Cerebellar nuclear complex (tissue), 1 donor: ENCODE data around the gene SPRYD4.
"Not testable (repeated sequence)": the region's sequence is repeated elsewhere in the genome, so short reads cannot be mapped to it uniquely, and the experiment has no call there.

Experiments
- DNase-seq, 2 experiments: peaks; one replicate each; lab custom pipeline; 2025; lab: John Stamatoyannopoulos, UW

Gene SPRYD4

GRCh38 chr12:56476972-56477432 is 8.6 kb downstream of the SPRYD4 start:
- no peak for DNase-seq

- DNase-seq = no peak
Observed at GRCh38 chr12:56477521-56478225, 9.3 kb downstream of the SPRYD4 start.

GRCh38 chr12:56479625-56480024 is 11.2 kb downstream of the SPRYD4 start:
- DNase-seq = no peak

GRCh38 chr12:56484566-56484965 is 16.2 kb downstream of the SPRYD4 start:
- DNase-seq = no peak

GRCh38 chr12:56486694-56487093 is 18.3 kb downstream of the SPRYD4 start:
- DNase-seq = no peak

- peak in 1 of 2 experiments; percentile 14 for DNase-seq
Observed at GRCh38 chr12:56487448-56488040, 19.2 kb downstream of the SPRYD4 start.

- peak; percentile 73 to 80 for DNase-seq
Observed at GRCh38 chr12:56488041-56488955, 19.9 kb downstream of the SPRYD4 start, which contains the start of gene GLS2. TSS of gene GLS2 (minus strand) at chr12:56488161. CDS start at chr12:56488118, 43 bp downstream.

GRCh38 chr12:56490360-56490759 is 22.0 kb downstream of the SPRYD4 start:
- DNase-seq = no peak

GRCh38 chr12:56493409-56494105 is 25.2 kb downstream of the SPRYD4 start:
- not testable (repeated sequence) for DNase-seq

GRCh38 chr12:56494106-56494415 is 25.7 kb downstream of the SPRYD4 start:
- not testable (repeated sequence) for DNase-seq

- not testable (repeated sequence) for DNase-seq
Observed at GRCh38 chr12:56494481-56494880, 26.1 kb downstream of the SPRYD4 start.

GRCh38 chr12:56496704-56497103 is 28.3 kb downstream of the SPRYD4 start:
- not testable (repeated sequence) for DNase-seq

- not testable (repeated sequence) for DNase-seq
Observed at GRCh38 chr12:56498126-56498902, 29.9 kb downstream of the SPRYD4 start.

- not testable (repeated sequence) for DNase-seq
Observed at GRCh38 chr12:56499452-56499851, 31.1 kb downstream of the SPRYD4 start.

- not testable (repeated sequence) for DNase-seq
Observed at GRCh38 chr12:56499879-56500278, 31.5 kb downstream of the SPRYD4 start.

GRCh38 chr12:56510786-56511185 is 42.4 kb downstream of the SPRYD4 start:
- no peak for DNase-seq

GRCh38 chr12:56514014-56514318 is 45.6 kb downstream of the SPRYD4 start:
- DNase-seq = not testable (repeated sequence)

GRCh38 chr12:56517854-56518253 is 49.5 kb downstream of the SPRYD4 start:
- no peak for DNase-seq

- no peak for DNase-seq
Observed at GRCh38 chr12:56518570-56518969, 50.2 kb downstream of the SPRYD4 start.

- no peak for DNase-seq
Observed at GRCh38 chr12:56520048-56520447, 51.7 kb downstream of the SPRYD4 start.

- DNase-seq = no peak
Observed at GRCh38 chr12:56520506-56520905, 52.1 kb downstream of the SPRYD4 start.
